Measurements from ENCODE around the gene HDGFL2. TPM values are rescaled to one million over a fixed set of nuclear protein-coding genes. Genes with fewer than 3 reads are reported as not detected.

Gene HDGFL2
- polyA plus RNA-seq, 1 experiment = 23.5 TPM

DNA sequence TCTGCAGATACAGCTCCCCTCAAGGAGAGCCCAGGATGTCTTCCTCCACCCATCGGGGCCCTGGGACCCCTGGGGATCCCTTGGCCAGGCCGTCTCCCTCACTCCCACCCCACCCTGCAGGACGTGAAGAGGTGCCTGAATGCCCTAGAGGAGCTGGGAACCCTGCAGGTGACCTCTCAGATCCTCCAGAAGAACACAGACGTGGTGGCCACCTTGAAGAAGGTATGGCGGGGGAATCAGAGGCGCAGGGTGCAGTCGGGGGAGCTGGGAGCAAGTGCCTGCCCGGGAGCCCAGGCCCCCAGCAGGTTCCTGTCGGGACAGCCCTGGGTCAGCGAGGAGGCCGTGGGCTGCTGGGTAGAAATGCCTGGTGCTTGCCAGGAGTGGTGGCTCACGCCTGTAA, 26.6 kb downstream of the HDGFL2 start:
- CTCF ChIA-PET = no interaction called here
- POLR2A ChIA-PET = interaction anchor here (0.7 kb wide), 1 partner anchor 57 kb away, joined by 3 read pairs; no protein-coding TSS in a partner anchor
- Histone ChIP-seq H3K9me3 (ENCODE audit: control insufficient read depth, insufficient read depth, low read length) (no peaks in the 10 kb centered on the region; the same call in 1 of the 2 replicates), H3K27ac (ENCODE audit: low read depth, low read length) (no peak overlapping the region), H3K4me3 (ENCODE audit: low read depth, low read length) (no peak overlapping the region), H3K27me3 (ENCODE audit: control insufficient read depth, insufficient read depth, low read length) (no peaks in the 10 kb centered on the region)
- no peak for DNase-seq (ENCODE audit: low read depth, low spot score)
- TF ChIP-seq, protein P1, sequence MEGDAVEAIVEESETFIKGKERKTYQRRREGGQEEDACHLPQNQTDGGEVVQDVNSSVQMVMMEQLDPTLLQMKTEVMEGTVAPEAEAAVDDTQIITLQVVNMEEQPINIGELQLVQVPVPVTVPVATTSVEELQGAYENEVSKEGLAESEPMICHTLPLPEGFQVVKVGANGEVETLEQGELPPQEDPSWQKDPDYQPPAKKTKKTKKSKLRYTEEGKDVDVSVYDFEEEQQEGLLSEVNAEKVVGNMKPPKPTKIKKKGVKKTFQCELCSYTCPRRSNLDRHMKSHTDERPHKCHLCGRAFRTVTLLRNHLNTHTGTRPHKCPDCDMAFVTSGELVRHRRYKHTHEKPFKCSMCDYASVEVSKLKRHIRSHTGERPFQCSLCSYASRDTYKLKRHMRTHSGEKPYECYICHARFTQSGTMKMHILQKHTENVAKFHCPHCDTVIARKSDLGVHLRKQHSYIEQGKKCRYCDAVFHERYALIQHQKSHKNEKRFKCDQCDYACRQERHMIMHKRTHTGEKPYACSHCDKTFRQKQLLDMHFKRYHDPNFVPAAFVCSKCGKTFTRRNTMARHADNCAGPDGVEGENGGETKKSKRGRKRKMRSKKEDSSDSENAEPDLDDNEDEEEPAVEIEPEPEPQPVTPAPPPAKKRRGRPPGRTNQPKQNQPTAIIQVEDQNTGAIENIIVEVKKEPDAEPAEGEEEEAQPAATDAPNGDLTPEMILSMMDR (IDR thresholded peaks at IDR 0.05; ENCODE audit: low read depth, low read length) = no peak

DNA sequence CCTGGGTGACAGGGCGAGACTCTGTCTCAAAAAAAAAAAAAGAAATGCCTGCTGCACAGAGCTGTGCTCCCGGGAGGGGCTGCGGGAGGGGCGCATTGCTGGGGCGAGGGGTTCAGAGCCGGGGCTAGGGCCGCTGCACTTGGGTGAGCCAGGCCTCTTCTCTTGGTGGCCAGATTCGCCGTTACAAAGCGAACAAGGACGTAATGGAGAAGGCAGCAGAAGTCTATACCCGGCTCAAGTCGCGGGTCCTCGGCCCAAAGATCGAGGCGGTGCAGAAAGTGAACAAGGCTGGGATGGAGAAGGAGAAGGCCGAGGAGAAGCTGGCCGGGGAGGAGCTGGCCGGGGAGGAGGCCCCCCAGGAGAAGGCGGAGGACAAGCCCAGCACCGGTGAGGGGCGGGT, 27.2 kb downstream of the HDGFL2 start:
- CTCF ChIA-PET = no interaction called here

DNA sequence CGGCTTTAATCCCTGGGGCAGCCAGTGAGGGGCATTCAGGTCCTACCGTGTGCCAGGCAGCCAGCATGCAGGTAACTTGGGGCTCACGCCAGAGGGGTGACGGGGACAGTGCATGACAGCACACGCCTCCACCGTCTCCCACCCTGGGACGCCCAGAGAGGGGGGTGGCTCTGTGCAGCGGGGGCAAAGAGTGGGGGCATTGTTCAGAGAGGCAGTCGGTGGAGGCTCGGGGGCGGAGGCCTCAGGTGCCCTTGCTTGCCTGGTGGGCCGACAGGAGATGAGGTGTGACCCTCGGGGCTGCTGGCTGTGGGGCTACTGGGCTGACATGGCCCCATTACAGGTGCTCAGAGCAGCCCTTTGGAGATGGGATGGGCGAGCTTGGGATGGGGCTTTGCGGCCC, 27.8 kb downstream of the HDGFL2 start:
- H3K4me3 ChIP-seq (ENCODE audit: low read depth, low read length) = no peak overlapping the region
- TF ChIP-seq, protein P1 (IDR thresholded peaks at IDR 0.05; ENCODE audit: low read depth, low read length) = no peak
- ChIA-PET CTCF (no interaction called here), POLR2A (no interaction called here)
- no peaks in the 10 kb centered on the region; the same call in 1 of the 2 replicates for H3K9me3 ChIP-seq (ENCODE audit: control insufficient read depth, insufficient read depth, low read length)
- DNase-seq (ENCODE audit: low read depth, low spot score) = no peak
- no peak overlapping the region for H3K27ac ChIP-seq (ENCODE audit: low read depth, low read length)
- no peaks in the 10 kb centered on the region for H3K27me3 ChIP-seq (ENCODE audit: control insufficient read depth, insufficient read depth, low read length)

More for the DNA sequence above, 27.2 kb downstream of the HDGFL2 start:
- POLR2A ChIA-PET = interaction anchor here (0.7 kb wide), 1 partner anchor 57 kb away, joined by 3 read pairs; no protein-coding TSS in a partner anchor
- TF ChIP-seq, protein P1 (IDR thresholded peaks at IDR 0.05; ENCODE audit: low read depth, low read length) = no peak
- Histone ChIP-seq H3K9me3 (ENCODE audit: control insufficient read depth, insufficient read depth, low read length) (no peaks in the 10 kb centered on the region; the same call in 1 of the 2 replicates), H3K4me3 (ENCODE audit: low read depth, low read length) (no peak overlapping the region), H3K27ac (ENCODE audit: low read depth, low read length) (no peak overlapping the region), H3K27me3 (ENCODE audit: control insufficient read depth, insufficient read depth, low read length) (no peaks in the 10 kb centered on the region)
- DNase-seq (ENCODE audit: low read depth, low spot score) = no peak

DNA sequence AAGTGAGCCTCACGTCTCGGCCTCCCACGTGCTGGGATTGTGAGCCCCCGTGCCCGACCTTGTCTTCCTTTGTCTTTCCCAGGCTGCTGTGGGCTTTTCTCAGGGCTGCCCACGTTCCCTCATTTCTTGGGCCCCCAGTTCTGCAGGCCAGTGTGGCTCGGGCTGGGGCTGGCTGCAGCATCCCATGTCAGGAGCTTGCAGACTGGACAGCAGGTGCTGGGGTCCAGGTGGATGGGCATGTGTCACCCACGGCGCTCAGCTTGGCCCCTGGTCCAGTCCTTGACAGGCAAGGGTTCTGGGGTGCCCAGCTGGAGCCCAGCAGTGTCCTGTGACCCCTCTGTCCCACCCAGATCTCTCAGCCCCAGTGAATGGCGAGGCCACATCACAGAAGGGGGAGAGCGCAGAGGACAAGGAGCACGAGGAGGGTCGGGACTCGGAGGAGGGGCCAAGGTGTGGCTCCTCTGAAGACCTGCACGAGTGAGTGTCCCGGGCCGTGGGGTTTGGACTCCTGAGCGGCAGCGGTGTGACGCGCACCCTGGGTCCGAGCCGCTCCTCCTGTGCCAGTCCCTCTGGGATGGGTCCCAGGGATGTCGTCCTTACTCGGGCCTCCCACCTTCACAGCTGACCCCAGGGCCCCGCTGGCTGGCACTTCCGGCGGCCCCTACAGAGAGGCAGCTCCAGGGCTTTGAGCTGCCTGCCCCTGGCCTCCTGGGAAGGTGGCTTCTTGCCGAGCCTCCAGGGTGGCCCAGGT, 28.9 kb downstream of the HDGFL2 start:
- POLR2A ChIA-PET = interaction anchor here (0.7 kb wide), 1 partner anchor 29 kb away, joined by 6 read pairs; no protein-coding TSS in a partner anchor
- Histone ChIP-seq H3K27ac (ENCODE audit: low read depth, low read length) (no peak overlapping the region), H3K27me3 (ENCODE audit: control insufficient read depth, insufficient read depth, low read length) (no peaks in the 10 kb centered on the region), H3K9me3 (ENCODE audit: control insufficient read depth, insufficient read depth, low read length) (no peaks in the 10 kb centered on the region; the same call in 1 of the 2 replicates), H3K4me3 (ENCODE audit: low read depth, low read length) (no peak overlapping the region)
- DNase-seq (ENCODE audit: low read depth, low spot score) = no peak
- TF ChIP-seq, protein P1 (IDR thresholded peaks at IDR 0.05; ENCODE audit: low read depth, low read length) = no peak
- CTCF ChIA-PET = no interaction called here

DNA sequence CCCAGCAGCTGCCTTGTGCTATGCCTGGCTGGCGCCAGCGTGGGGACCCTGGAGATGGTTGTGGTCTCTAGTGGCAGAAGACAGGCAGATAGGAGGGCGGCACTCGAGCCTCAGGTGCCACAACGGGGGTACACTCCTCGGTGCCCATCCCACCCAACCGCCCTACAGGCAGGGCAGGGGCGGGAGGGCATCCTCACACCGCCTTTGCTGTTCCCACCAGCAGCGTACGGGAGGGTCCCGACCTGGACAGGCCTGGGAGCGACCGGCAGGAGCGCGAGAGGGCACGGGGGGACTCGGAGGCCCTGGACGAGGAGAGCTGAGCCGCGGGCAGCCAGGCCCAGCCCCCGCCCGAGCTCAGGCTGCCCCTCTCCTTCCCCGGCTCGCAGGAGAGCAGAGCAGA, 29.6 kb downstream of the HDGFL2 start:
- no peaks in the 10 kb centered on the region; the same call in 1 of the 2 replicates for H3K9me3 ChIP-seq (ENCODE audit: control insufficient read depth, insufficient read depth, low read length)
- DNase-seq (ENCODE audit: low read depth, low spot score) = no peak
- no peaks in the 10 kb centered on the region for H3K27me3 ChIP-seq (ENCODE audit: control insufficient read depth, insufficient read depth, low read length)
- TF ChIP-seq, protein P1 (IDR thresholded peaks at IDR 0.05; ENCODE audit: low read depth, low read length) = no peak
- ChIA-PET CTCF (no interaction called here), POLR2A (no interaction called here)
- H3K27ac ChIP-seq (ENCODE audit: low read depth, low read length) = no peak overlapping the region
- no peak overlapping the region for H3K4me3 ChIP-seq (ENCODE audit: low read depth, low read length)

Measured in AG04450 (cell line).